ENCODE measurements around the gene XDH.

GRCh38 chr2:31397094-31397493, 17.4 kb downstream of the XDH start:
- TF ChIP-seq CTCF (conservative IDR thresholded peaks at IDR 0.05) (no peak), EZH2 (IDR thresholded peaks at IDR 0.05; ENCODE audit: low read depth) (no peak)
